Activated CD8-positive, alpha-beta memory T cell treated with anti-CD3 and anti-CD28 coated beads, Interleukin-2, amount 50 U/mL, for 4 hours (primary cell): Measurements from ENCODE around the gene DDX28.
"Not testable (repeated sequence)": the region's sequence is repeated elsewhere in the genome, so short reads cannot be mapped to it uniquely, and the experiment has no call there.

ENCODE experiments used
- DNase-seq: peaks from one replicate; pipeline ENCODE4 v3.0.0-alpha.2; 2020

DDX28 gene

DNA sequence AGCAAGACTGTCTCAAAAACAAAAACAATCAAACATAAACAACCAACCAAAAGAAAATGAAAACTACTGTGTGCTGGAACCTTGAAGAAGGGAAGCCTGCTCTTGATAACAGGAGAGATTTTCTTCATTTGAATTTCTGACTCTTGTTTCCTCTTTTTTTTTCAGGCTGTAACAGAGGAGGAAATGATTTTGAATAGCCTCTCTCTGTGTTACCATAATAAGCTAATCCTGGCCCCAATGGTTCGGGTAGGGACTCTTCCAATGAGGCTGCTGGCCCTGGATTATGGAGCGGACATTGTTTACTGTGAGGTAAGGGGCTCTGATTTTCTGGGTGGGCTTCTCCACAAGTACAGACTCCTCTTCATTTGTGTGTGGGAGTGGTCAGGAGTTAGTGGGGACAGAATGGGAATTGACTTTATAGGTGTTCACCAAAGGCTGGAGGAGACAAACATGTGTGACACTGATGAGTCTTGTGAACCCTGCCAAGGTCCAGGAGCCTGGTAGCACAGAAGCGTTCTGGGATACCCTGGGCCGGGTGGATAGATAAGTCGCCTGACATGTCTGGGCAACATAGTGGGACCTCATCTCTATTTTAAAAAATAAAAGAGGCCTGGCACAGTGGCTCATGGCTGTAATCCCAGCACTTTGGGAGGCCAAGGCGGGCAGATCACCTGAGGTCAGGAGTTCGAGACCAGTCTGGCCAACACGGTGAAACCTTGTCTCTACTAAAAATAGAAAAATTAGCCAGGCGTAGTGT lies 15.0 kb upstream of the DDX28 start:
- no peak for DNase-seq

DNA sequence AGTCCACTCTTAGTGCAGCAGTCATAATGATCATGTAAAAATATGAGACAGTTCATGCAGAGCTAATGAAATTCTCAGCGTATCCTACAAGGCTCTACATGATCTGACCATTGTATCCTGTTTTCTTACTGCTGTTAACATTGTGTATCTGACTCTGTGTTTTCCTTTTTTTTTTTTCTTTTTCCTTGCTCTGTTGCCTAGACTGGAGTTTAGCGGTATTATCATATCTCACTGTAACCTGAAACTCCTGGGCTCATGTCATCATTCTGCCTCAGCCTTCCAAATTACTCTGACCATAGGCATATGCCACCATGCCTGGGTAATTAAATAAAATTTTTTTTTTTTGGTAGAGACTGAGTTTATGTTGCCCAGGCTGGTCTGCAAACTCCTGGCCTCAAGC lies 12.2 kb upstream of the DDX28 start:
- DNase-seq = no peak

- DNase-seq = no peak
Observed at GRCh38 chr16:68033101-68033500, 10.1 kb upstream of the DDX28 start.

DNA sequence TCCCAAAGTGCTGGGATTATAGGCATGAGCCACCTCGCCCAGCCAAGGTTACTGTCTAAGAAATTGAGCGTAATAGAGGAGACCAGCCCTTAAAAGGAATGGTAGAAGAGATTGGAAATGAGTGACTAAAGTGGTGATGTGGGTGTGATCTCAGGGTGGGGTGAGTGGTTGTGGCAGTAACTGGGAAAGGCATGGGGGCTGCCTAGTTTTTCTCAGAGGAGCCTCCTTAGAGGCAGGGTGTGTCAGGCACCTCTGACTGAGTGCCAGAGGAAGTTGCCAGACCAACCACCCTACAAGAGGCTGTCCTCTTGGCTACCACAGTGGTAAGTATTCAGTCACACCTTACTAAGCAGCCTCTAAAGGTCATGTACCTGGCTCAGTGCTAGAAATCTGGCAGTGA lies 8.9 kb upstream of the DDX28 start:
- no peak for DNase-seq

GRCh38 chr16:68030108-68030507 lies 7.1 kb upstream of the DDX28 start:
- not testable (repeated sequence) for DNase-seq

GRCh38 chr16:68028996-68029395 lies 6.0 kb upstream of the DDX28 start:
- no peak for DNase-seq

DNA sequence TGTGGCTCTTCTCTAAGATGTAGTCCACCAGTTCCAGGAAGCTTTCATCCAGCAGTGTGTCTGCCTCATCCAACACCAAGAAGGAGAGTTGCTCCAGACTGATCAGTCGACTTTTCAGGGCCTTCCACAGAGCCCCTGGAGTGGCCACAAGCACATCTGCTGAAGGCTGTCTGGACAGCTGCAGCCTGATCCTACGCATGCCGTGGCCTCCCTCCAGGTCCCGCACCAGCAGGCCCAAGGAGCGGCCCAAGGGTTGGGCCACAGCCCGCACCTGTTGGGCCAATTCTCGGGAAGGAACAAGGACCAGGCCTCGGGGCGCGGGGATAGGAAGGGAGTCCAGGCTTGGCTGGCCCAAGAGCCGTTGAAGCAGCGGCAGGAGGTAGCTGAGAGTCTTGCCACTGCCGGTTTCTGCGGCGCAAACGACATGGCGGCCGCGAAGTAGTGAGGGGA lies 729 bp downstream of the DDX28 start:
- DNase-seq = no peak

- DNase-seq = no peak
Observed at GRCh38 chr16:68021490-68021889, 1.5 kb downstream of the DDX28 start.

DNA sequence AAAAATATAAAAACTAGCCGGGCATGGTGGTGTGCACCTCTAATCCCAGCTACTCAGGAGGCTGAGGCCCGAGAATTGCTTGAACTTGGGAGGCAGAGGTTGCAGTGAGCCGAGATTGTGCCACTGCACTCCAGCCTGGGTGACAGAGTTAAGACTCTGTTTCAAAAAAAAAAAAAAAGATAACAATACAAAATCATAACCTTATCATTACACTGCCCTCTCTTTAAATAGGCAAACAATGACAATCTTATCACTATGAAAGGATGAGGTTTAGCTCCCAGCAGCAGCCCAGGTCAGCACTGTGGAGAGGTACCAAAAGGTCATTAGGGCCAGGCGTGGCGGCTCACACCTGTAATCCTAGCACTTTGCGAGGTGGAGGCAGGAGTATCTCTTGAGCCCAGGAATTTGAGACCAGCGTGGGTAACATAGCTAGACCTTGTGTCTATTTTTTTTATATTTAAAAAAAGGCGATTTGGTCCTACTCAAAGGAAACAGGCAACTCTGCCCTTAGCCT lies 3.8 kb downstream of the DDX28 start:
- DNase-seq = no peak

- no peak for DNase-seq
Observed at GRCh38 chr16:68015681-68016080, 7.4 kb downstream of the DDX28 start, which contains the start of gene DPEP2NB. Gene DPEP2NB (minus strand): TSS chr16:68015911. CDS start chr16:68015770, 141 bp downstream.

DNA sequence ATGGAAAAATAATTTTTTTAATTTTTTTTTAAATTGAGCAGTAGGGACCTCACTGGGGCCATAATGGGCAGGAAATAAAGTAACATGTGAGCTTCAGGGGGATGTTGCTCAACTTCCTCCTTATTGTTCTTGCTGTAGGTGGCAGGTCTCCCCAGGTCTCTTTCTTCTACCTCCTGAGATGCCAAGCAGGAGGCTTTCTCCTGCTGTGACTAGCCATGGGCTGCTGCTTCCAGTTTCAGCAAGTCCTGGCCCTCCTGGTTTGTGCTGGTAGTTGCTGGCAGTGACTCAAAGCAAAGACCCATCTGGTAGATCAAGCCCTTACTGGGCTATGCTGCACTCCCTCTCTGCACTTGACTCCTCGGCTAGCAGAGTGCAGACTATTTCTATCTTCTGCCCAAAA lies 9.6 kb downstream of the DDX28 start:
- no peak for DNase-seq

DNA sequence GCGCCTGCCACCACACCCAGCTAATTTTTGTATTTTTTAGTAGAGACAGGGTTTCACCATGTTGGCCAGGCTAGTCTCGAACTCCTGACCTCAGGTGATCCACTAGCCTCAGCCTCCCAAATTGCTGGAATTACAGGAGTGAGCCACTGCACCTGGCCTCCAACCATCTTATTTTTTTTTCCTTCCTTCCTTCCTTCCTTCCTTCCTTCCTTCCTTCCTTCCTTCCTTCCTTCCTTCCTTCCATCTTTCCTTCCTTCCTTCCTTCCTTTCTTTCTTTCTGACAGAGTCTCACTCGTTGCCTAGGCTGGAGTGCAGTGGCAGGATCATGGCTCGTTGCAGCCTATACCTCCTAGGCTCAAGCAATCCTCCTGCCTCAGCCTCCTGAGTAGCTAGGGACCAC lies 13.2 kb downstream of the DDX28 start:
- not testable (repeated sequence) for DNase-seq

GRCh38 chr16:68009157-68009735 lies 13.8 kb downstream of the DDX28 start:
- DNase-seq = no peak

DNA sequence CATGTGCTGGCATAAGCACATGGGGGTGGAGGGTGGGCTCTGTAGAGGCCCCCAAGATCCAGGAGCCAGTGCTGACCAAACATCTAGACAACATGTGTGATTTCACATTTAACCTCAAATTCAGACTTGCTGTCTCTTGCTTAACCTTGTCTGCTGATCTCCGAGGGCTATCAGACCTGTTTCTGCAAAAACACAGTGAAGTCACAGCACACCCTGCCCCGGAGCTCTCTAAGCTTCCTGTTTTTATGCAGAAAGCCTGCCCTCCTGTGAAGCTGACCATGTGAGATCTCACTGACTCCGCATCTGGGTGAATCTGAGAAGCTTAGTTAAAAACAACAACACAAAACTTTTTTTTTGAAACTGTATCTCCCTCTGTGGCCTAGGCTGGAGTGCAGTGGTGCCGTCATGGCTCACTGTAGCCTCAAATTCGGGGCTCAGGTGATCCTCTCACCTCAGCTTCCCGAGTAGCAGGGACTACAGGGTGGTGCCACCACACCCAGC lies 17.2 kb downstream of the DDX28 start:
- peak; percentile 36 for DNase-seq

DNA sequence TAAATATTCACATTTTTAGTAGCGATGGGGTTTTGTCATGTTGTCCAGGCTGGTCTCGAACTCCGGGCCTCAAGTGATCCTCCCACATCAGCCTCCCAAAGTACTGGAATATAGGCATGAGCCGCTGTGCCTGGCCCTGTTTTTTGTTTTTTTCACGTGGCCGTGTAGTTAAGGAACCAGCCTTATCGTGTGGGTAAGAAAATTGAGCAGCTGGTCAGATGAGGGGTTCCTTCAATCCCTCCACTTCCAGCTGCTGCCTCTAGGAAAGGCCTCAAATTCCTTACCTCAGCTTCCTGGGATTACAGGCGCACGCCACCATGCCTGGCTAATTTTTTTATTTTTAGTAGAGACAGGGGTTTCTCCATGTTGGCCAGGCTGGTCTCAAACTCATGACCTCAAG lies 17.8 kb downstream of the DDX28 start:
- DNase-seq = no peak

- no peak for DNase-seq
Observed at GRCh38 chr16:68003031-68003430, 20.0 kb downstream of the DDX28 start.

GRCh38 chr16:68000450-68000849 lies 22.6 kb downstream of the DDX28 start:
- no peak for DNase-seq

DNA sequence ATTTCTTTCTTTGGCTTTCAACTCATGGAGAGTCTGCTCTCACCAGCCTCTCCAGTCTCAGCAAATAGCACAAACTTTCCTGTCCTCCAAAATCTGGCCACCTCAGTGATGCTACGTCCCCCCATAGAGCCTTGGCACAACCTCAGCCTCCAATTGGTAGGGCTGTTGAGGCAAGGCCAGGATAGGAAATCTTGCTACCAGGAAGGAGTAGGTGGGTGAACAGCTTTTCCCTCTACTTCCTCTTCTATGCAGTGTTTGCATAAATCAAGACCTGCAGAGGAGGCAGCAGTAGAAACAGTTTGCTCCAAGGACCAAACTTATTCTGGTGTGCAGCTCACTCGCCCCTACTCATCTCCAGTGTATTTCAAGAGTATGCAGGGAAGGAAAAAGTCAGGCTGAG lies 23.0 kb downstream of the DDX28 start:
- DNase-seq = no peak

GRCh38 chr16:67998779-67999688 lies 24.0 kb downstream of the DDX28 start, which contains the start of gene DPEP2:
Gene DPEP2 (minus strand): TSS chr16:67999484. CDS start chr16:67993212, 6,272 bp downstream.
- not testable (repeated sequence) for DNase-seq

- not testable (repeated sequence) for DNase-seq
Observed at GRCh38 chr16:67998231-67998778, 24.7 kb downstream of the DDX28 start.

GRCh38 chr16:67996666-67997065 lies 26.4 kb downstream of the DDX28 start:
- DNase-seq = no peak

- no peak for DNase-seq
Observed at GRCh38 chr16:67995423-67995822, 27.6 kb downstream of the DDX28 start.

DNA sequence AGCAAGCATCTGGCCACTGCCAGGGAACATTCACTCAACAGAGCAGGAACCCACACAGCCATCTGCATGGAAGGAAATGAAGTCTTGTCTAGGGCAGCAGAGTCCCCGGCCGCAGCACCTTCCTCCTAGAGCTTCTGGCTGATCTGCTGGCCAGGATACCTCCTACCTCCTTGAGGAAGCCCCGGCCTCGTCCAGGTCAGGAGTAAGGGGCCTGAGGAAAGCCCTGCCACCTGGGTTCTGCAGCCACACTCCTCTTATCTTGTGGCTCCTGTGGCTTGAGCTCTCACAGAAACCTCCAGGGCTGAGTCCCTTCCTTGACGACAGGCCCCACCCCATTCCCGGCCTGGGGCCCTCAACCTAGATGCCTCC lies 29.0 kb downstream of the DDX28 start:
- DNase-seq = not testable (repeated sequence)
